Bronchial epithelial cell (primary cell): ENCODE data around the gene NPFF. TPM values are rescaled to one million over a fixed set of nuclear protein-coding genes. Genes with fewer than 3 reads are reported as not detected.

Experiments
- DNase-seq: peaks from one replicate; pipeline ENCODE4 v3.0.0-alpha.2; 2010; ENCODE audit warnings: low read depth
- FAIRE-seq: peaks from 2 replicates; lab custom pipeline; 2011; peaks lifted over from hg19 to GRCh38; lab: Jason Lieb, UNC
- H3K27me3 ChIP-seq: 2 replicates; pipeline ENCODE4 v1.5.1; 2011; ENCODE audit warnings: low read length; ENCODE audit not compliant: control insufficient read depth, insufficient read depth
- H3K36me3 ChIP-seq: 2 replicates; pipeline ENCODE4 v1.5.1; 2011; ENCODE audit warnings: low read length; ENCODE audit not compliant: control insufficient read depth, insufficient read depth
- H3K4me3 ChIP-seq: 2 replicates; pipeline ENCODE4 v1.5.1; 2011; ENCODE audit warnings: mild to moderate bottlenecking, low read depth, low read length, control low read depth
- total RNA-seq: library from RNA; depleted of rRNA; stranded (reverse); fragments of >200 nt; gene quantifications from 2 replicates; pipeline ENCODE4 v1.2.1, GENCODE V29; 2014
- TF ChIP-seq, protein P1 (sequence below): IDR thresholded peaks from 2 replicates; pipeline ENCODE4 v1.5.1; 2011; ENCODE audit warnings: mild to moderate bottlenecking, moderate library complexity, low read length, control low read depth, inconsistent platforms; ENCODE audit not compliant: insufficient read depth, severe bottlenecking

Gene NPFF
- total RNA-seq, 1 donor from 2014 or later: not detected

DNA sequence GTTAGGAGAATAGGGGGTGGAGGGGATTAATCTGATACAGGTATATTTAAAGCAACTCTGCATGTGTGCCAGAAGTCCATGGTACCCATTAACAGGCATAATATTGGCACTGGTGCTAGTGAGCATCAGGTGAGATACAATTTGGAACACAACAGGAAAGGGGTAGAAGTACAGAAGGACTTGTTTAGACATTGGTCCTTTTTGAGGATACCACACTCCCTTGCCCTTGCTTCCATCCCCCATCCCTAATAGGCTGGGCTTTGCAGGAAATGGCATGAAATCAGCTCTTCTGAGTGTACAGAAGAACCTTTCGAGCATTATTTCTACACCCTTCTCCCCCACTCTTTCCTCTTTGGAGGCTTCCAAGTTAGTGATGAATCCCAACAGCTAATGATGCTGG lies 39.0 kb downstream of the NPFF start:
- H3K36me3 ChIP-seq: peaks cover 40% of the 10 kb centered on the region
- DNase-seq (no peak), FAIRE-seq (no peak)
- TF ChIP-seq, protein P1, sequence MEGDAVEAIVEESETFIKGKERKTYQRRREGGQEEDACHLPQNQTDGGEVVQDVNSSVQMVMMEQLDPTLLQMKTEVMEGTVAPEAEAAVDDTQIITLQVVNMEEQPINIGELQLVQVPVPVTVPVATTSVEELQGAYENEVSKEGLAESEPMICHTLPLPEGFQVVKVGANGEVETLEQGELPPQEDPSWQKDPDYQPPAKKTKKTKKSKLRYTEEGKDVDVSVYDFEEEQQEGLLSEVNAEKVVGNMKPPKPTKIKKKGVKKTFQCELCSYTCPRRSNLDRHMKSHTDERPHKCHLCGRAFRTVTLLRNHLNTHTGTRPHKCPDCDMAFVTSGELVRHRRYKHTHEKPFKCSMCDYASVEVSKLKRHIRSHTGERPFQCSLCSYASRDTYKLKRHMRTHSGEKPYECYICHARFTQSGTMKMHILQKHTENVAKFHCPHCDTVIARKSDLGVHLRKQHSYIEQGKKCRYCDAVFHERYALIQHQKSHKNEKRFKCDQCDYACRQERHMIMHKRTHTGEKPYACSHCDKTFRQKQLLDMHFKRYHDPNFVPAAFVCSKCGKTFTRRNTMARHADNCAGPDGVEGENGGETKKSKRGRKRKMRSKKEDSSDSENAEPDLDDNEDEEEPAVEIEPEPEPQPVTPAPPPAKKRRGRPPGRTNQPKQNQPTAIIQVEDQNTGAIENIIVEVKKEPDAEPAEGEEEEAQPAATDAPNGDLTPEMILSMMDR: no peak
- H3K4me3 ChIP-seq: no peak overlapping the region
- no peaks in the 10 kb centered on the region for H3K27me3 ChIP-seq

GRCh38 chr12:53467880-53468279 lies 39.4 kb downstream of the NPFF start:
- DNase-seq (no peak), FAIRE-seq (no peak)
- H3K4me3 ChIP-seq: no peak overlapping the region
- peaks cover 43% of the 10 kb centered on the region for H3K36me3 ChIP-seq
- TF ChIP-seq, protein P1: no peak
- no peaks in the 10 kb centered on the region for H3K27me3 ChIP-seq

DNA sequence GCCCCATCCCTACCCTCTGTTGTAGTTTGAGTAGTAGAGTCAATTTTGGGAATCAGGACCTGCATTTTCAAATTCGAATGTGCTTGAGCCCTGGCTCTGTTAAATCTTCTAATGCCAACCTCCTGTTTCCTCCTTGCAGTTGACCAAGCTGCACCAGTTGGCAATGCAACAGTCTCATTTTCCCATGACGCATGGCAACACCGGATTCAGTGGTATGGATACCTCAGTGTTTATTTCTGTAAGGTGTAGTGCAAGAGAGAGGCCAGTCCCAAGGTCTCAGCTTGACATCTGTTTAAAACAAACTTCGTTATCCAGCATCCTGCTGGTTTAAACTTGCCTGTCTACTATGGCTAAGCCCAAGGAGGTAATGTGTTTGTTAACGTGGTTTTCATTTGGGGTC lies 40.2 kb downstream of the NPFF start:
- FAIRE-seq: no peak
- no peak for DNase-seq
- H3K4me3 ChIP-seq: no peak overlapping the region
- no peaks in the 10 kb centered on the region for H3K27me3 ChIP-seq
- H3K36me3 ChIP-seq: peaks cover 47% of the 10 kb centered on the region
- TF ChIP-seq, protein P1: no peak

- TF ChIP-seq, protein P1: no peak
- Histone ChIP-seq H3K36me3 (peaks cover 44% of the 10 kb centered on the region), H3K4me3 (no peak overlapping the region), H3K27me3 (no peaks in the 10 kb centered on the region)
- peak; percentile 88 for DNase-seq
- FAIRE-seq: peak; percentile 50
Observed at GRCh38 chr12:53466640-53467039, 40.6 kb downstream of the NPFF start.

DNA sequence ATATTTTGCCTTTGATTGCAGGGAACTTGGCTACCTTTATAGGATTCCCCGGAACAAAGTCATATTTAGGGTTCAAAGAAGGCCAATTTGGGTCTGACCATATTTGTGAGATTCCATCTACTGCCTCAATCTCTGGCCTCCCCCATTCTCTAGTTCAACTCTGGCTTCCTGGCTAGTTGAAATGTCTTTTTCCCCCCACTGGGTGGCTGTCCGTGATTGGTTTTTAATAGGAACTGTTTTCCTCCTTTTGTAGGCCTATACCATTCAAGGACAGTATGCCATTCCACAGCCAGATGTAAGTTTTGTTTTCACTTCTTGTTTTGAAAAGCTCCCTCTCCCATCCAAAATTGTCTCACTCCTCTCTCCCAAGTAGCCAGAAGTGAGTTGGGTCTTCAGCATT lies 41.6 kb downstream of the NPFF start:
- H3K4me3 ChIP-seq: no peak overlapping the region
- H3K36me3 ChIP-seq: peaks cover 51% of the 10 kb centered on the region
- no peak for DNase-seq
- H3K27me3 ChIP-seq: no peaks in the 10 kb centered on the region
- FAIRE-seq: no peak
- TF ChIP-seq, protein P1: no peak
